Measurements from ENCODE around the gene KAZN.

KAZN gene

DNA sequence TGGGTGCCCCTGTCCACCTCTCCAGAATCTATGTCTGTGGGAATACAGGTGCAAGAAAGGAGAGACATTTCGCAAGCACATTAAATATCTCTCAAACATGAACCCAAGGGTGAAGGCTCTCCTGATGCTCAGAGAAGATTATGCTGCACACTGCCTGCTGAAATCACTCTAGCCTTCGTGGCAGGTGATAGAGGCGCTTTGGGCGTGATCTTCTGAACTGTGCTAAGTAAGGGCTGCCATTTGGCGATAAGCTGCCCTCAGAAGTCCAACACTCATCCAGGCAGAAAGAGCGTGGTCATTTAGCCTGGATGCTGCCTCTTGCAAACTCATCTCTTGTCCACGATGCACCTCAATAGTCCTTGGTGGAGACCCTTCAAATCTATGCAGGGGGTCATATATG lies 241.9 kb downstream of the KAZN start:
- DNase-seq, result no peak

DNA sequence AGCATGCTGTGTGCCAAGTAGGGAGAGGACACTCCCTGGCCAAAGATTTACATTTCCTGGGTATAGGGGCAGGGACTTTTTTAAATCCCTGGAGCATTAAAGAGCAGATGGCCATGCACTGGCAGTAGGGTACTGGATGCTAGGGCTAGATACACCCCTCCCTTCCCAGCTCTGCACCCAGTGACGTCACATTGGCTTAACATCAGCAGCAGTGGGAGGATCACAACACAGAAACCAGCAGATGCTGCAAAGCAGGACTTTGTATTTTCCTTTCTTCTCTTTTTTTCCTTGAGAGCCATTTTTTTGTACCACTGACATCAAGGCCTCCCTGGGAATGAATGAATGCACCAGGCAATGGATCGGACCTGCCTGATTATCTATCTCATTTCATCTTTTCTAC lies 243.0 kb downstream of the KAZN start:
- DNase-seq, result no peak

DNA sequence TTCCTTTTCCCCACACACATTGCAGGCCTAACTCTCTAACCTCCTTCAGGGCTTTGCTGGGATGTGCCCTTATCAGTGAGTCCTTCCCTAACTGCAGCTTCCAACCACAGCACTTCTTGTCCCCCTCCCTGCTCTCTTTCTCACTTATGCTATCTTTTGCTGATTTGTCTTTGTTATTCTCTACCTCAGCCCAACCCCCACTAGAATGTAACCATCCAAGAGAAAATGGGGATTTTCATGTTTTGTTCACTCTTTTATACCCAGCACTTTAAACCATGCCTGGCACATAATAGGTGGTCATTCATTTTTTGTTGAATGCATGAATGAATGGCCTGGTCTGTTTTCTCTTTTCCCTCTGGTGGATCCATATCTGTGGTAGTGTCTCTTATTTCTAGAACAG lies 243.5 kb downstream of the KAZN start:
- no peak for DNase-seq

DNA sequence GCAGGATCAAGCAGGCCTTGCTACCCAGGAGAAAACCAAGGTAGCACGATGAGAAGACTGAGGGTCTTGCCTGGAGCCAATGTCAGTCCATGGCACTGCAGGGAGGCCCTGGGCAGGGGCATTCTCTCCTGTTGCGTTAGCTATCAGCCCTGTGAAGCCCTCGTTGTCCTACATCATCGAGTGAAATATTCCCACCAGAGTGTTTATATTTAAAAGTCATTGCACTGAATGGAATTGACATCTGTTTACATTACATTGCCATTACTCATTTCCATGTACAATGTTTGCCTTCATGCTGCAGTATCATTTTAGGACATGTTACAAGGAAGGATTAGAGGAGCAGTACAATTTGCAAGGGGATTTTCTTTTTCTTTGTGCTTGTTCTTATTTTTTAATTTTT lies 243.9 kb downstream of the KAZN start:
- no peak for DNase-seq

DNA sequence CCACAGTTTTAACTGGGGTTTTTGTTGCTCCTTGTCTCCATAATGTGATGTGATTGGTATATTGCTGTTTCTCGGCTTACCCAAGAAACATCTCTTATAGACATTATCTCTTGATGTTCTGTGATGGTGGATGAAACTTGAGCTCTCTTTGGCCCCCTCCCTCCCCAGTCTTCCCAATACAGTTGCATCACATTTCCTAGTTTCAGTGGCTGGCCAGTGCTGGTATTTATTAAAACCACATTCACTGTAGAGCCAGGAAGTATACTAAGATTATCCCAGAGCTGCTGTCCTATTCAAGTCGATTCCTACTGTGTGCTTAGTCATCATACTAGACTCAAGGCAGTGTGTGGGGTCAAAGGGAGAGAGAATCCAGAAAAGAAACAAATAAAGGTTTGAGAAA lies 244.4 kb downstream of the KAZN start:
- no peak for DNase-seq

DNA sequence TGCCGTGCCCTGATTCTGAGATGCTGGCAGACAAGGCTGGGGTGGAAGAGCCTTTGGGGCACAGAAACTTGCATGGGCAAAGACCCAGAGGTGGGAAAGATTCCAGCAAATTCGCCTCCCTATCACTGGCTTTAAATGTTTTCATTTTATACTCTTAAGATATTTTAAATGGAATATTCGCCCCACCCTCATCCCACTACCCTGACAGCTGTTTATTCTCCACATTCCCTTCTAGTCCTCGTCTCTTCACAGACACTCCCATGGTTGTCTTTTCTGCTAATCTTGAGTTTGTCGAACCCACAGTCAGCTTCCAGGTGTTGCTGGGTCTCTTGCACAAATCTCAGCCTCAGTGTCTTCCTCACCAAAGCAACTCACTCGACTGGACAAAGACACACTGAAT lies 245.0 kb downstream of the KAZN start:
- DNase-seq, result no peak

DNA sequence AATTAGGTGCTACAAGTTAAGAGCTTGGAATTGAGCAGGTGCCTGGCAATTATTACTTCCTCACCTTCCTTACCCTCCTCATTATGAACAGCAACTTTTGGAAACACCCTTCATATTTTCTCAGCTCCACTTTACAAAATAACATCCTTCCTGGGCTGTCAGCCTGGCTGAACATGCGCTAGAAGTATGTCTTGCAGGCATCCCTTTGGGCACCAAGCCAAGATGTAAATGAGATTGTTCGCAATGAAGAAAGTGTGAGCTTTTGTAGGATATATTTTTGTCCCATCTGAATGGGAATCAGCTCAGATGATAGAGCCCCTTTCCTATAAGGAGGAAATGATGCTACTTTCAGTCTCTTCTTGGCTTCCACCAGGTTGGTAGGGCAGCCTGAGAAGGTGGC lies 245.9 kb downstream of the KAZN start:
- no peak for DNase-seq

DNA sequence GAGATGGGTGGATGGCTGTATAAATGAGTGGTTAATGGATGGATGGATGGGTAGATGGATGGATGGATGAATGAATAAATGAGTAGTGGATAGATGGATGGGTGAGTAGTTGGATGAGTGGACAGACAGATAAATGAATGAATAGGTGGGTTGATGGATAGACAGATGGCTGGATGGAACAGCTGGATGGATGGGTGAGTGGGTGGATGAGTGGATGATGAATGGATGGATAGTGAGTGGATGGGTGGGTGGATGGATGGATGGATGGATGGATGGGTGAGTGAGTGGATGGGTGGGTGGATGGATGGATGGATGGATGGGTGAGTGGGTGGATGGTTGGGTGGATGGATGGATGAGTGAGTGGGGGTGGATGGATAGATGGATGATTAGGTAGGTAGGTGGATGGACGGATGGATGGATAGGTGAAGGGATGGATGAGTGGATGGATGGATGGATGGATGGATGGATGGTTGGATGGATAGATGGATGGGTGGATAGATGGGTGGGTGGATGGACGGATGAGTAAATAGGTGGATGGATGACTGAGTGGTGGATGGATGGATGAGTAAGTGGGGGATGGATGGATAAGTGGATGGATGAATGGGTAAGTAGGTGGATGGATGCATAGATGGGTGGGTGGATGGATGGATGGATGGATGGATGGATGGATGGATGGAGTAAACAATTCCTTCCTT lies 246.6 kb downstream of the KAZN start:
- DNase-seq, result no peak

DNA sequence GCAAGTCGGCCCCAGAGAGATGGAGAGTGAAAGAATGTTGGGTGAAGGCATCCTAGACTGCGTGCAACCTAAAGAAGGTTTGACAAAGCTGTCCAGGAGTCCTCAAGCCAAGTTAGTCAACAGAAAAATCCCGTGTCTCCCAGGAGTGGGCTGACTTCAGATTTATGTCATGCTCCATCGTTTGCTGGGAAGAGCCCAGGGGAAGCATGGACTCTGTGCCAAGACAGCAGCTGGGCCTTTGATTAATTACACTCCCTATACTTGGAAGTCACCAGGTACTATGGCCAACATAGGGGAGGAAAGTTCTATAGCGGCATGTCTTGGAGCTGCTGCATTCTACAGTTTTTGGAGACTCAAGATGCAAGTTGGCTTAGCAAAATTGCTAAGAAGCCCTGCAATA lies 247.4 kb downstream of the KAZN start:
- DNase-seq, result no peak

DNA sequence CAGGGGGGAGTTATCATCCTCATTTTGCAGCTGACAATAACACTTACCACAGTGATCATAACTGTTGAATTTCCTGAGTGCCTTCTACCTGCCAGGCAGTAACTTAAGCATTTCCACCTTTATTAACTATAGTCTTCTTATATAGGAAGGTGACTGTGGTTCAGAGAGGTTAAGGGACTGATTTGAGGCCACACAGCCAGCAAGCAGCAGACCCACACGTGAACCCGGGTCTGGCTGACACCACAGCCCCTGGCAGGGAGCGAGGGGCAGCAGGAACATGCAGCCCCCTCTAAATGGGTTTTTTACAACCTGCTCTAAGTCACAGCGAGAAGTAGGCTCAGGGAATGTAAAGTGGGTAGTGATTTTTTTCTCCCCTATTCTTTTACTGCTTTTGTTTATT lies 248.2 kb downstream of the KAZN start:
- DNase-seq, result no peak

DNA sequence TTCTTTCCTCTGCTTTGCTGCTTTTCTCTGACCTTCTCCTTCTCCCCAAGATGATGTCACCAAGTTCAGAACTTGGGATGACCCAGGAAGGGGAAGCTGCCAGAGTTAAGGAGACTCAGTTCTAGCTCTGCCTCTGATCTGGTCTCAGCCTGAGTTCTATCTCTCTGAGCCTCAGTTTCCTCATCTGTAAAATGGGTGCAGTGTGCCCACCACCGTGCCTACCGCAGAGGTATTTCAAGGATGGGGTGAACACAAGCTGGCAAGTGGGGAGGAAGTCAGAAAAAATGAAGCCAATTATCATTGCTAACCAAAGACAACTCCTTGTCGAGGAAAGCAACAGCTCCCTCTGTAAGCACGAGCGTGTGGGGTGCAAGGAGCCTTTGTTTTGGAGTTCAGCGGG lies 249.7 kb downstream of the KAZN start:
- DNase-seq, result no peak

DNA sequence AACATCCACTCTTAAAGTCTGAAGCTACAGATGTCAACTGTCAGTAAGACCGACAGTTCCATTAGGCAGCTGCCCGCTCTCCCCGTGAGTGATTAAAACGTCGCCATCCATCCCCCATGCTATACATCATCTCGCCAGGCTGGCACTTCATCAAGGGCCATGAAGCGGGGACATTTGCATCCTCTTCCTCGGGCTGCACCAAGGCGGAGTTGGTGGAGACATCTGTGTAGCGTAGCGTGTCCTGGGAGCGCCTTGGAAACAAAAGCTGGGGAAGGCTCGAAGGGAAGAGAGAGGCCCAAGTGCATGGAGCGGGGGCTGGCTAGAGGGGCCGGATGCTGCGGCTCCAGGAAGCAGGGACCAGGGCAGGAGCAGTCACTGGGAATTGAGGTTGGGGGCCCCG lies 250.1 kb downstream of the KAZN start:
- no peak for DNase-seq

DNA sequence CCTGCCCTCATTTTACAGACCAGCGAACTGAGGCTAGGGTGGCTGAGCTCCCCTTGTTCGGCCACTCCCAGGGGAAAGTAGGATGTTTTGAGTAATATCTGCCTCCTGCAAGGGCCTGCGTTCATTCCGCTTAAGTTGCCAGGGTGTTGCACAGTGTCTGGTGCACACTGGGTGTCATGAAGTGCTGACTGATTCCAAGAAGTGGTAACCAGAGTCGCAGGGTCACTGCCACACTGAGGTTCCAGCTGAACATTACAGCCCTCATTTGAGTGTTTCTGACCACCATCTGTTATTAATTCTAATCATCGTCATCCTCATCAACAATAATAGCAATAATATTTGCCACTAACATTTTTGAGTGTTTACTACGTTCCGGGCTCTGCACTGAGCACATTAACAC lies 250.6 kb downstream of the KAZN start:
- no peak for DNase-seq

DNA sequence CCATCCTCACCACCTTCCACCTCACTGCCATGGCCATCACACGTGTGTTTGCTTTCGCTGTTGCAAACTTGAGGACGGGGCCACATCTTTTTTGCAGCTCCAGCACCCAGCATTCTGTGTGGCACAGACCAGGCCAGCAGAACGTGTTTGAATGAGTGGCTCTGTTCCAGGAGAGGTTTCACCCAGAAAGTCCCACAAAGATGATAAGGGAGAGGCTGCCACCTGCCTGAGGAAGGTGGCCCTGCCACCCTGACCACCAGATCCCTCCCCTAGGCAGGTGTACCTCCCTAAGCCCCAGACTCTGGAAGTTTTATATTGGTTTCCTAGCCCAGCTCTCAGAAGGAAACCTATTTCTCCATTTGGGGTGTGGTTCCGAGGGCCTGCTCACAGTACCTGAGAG lies 252.1 kb downstream of the KAZN start:
- DNase-seq, result no peak

DNA sequence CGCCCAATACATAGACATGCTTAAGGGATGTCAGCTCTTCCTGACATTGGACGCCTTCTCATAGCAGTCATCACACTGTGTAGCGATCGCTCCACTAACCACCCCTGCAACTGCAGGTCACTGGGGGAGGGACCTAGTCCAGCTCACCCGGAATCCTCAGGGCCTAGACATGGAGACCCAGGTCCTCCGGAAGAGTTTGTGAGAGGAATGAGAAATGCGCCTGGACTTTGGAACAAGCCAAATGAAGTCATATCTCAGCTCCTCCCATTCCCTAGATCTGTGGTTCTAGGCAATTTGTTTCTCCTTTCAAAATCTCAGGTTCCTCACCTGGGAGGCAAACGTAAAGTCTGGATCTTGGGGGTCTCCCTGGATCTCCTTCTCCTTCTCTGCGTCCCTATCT lies 253.3 kb downstream of the KAZN start:
- no peak for DNase-seq

DNA sequence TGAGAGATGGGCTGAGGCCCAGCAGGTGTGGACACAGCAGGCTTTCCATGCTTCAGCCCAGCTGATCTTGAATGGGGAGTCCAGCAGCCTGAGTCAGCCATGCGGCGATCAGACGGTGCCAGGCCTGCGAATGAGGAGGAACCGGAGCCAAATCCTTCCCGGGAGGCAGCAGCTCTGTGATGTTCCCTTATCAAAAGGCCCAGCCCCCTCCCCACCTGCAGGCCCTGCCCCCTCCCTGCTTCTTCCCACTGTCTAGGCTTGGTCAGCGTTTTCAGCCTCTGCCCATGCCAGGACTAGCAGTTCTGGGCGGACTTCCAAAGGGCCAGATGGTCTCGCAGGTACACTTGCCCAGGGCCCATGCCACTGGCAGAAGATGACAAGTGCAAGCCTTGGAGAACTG lies 253.8 kb downstream of the KAZN start:
- DNase-seq, result no peak

DNA sequence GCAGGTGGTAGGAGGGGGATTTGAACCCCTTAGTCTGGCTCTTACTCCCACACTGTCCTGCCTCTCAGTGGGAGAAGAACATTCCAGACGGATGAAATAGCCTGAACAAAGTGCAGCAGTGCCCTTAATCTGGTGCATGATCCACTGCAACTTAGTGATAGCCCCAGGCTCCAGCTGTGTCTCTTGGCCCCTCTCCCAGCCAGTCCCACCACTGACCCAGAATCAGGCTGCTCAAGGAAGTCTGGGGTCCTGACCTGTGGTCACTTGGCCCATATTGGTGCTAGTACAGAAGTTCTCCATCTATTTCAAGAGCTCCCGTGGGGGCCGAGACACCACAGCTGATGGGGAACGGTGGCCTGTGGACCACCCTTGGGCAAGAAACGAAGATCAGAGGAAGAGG lies 255.0 kb downstream of the KAZN start:
- DNase-seq, result no peak

DNA sequence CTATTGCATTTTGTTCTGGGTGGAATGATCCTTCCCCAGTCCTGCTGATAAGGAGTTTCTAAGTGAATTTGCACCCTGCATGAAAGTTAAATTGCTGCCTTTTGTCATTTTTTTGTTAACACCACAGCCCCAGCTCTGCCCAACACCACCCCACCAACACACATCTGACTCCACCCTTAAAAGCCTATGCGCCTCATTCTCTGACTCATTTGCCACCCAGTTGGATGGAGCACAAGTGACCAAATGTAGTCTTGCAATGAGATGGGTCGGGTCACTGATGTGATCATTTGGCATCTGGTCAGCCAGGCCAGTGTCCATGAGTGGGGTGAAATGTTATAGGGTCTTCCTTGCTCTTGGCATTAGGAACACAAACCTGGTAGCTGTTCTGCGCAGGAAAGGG lies 256.8 kb downstream of the KAZN start:
- no peak for DNase-seq

DNA sequence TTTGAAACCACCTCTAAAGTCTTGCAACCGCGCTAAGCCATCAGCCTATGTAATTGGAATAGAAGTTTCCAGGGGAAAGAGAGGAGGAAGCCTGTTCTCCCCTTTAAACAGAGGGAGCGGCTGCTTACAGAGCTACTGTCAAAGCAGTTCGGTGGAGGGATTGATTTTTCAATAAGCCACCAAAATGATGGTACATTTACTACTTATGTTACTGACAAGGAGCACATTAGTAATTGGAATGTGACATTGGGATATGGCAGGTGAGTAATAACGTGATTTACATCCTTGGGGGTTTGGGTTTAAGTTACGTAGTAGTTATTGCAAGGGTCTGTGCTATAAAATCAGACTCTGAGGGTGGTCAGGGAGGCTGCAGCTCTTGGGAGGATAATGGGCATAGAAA lies 257.3 kb downstream of the KAZN start:
- DNase-seq, result no peak

DNA sequence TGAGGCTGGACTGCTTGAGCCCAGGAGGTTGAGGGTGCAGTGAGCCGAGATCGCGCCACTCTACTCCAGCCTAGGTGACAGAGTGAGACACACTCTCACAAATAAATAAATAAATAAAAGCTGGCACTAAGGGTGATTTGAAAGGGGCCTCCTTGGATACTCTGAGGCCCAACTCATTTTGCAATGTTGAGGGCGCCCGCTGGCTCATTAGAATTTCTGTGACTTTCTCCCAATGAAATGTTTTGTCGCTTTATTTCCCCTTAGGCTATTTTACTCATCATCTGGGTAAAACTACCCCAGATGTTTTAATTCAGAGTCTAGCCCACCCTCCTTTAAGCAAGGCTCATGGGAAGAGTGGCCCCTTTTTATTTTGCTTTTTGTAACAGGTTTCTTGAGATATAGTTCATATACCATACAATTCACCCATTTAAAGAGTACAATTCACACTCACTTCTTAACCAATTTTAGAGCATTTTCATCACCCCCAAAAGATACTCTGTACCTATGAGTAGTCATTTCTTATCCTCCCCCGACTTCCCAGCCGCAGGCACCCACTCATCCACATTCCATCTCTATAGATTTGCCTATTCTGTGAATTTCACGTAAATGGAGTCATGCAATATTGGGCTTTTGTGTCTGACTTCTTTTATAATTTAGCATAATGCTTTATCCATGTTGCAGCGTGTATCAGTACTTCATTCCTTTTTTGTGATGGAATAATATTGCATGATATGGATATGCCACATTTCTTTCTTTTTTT lies 259.1 kb downstream of the KAZN start:
- DNase-seq, result no peak

DNA sequence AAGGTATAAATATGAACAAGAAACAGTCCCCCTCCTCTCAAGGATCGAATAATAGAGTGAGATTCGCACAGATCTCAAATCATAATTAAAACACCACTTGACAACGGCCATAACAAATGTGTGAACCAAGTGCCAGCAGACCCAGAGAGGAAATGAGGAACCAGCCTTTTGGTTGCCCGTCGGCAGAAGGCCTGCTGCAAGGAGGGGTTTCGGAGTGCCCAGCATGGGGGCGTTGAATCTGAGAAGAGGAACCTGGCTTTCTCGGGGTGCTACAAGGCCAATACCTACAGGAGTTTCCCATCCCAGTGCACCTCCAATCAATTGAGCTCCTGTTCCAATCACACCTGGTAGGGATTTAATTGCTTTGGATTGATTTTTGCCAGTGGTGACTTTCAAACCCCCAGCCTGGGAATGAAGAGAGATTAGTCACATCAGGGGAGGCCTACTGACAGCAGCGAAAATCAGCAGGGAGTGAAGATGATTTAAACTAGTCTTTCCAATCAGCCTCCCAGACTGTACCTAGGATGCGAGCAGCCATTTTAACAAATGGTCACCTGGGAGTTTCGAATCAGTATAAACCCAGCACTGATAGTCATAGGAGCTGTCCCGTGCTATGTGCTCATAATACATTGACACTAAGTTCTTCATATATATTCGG lies 263.8 kb downstream of the KAZN start:
- no peak for DNase-seq

DNA sequence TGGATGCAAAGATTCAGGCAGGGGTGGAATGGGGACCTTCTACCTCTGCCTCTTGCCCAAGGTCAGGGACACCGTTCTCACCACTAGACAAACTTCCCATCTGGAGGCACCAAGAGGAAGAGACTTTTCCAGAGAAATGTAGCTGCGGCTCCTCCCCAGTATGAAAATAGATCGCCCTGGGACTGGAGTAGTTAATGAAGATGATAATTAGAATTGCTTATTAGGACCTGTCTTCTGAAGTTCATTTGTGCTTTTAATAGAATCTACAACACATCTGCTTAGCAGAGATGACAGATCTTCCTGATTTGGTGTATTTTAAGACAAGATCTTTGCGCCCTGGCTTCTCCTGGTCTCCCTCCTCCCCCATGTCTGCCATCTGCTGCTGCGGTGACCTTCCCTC lies 266.6 kb downstream of the KAZN start:
- no peak for DNase-seq

DNA sequence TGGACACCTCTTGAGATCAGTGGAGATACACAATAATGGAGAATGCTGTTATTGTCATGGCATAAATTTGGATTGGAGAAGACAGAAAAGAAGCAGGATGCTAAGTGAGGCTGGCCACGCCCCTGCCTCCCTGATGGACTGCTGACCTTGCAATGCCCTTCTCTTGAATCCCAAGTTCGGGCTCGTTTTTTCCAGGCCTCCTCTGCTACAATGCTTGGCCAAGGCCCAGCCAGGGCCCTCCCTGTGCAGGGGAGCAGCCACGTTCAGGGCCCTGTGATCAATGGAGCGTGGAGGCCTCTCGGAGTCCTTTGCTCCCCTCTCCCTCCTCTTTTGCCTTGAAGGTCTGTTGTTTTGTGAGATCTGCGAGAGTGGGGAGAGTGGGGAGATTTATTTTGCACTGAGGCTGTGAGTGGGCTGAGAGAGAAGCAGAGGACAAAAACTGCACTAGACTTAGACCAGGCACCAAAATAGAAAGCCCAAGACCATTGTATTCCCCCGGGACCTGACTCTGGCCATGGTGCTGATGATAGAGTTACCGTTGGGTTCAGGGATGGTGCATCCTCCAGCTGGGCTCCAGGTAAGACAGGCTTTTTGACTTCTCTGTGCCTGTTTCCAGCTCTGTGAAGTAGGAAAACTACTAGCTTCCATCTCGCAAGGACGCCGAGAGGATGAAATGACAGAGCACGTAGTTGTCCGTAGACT lies 268.6 kb downstream of the KAZN start:
- DNase-seq, result no peak

DNA sequence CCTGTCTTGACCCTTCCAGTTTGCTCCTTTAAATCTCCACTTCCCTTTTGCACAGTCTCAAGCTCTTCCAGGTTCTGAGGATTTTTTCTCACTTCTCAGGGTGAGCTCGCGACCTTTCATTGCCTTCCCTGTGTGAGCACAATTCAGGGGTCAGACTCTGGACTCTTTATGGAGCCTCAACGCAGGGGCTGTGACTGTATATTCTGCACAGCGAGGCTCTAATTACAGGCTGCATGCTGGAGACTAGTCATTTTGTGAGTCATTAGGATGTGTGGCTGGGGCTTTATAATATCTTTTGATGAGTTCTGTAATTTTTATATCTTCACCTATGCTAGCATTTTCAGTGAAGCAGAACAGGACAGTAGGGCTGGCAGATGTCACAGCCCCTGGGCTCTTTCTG lies 270.7 kb downstream of the KAZN start:
- DNase-seq, result no peak
